HPDE6-E6E7 (cell line): ENCODE results near the gene PHTF2.

Source experiments
- DNase-seq: peaks from one replicate; pipeline ENCODE4 v3.0.0; 2011; ENCODE audit warnings: missing footprints; ENCODE audit errors: extremely low spot score

The PHTF2 gene

DNA sequence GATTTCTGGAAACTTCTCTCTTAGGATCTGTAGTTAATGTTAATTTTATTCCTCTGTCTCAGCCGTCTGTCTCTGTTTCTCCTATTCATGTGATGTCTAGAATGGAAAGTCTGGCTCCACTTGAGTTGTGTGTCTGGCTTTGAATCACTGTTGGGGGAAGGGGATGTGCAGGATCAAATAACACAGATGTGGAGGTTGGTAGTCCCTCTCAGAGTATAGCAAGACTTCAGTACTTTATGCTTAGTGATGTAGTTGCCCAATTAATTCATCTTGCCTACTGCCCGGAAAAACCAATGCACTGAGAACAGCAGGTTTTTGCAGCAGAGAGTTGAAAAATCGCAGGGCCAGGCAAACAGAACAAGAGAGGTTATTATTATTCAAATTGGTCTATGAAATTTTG is 79.2 kb downstream of the PHTF2 start:
- no peak for DNase-seq

- no peak for DNase-seq
These were observed 79.9 kb downstream of the PHTF2 start for GRCh38 chr7:77878500-77878899.

DNA sequence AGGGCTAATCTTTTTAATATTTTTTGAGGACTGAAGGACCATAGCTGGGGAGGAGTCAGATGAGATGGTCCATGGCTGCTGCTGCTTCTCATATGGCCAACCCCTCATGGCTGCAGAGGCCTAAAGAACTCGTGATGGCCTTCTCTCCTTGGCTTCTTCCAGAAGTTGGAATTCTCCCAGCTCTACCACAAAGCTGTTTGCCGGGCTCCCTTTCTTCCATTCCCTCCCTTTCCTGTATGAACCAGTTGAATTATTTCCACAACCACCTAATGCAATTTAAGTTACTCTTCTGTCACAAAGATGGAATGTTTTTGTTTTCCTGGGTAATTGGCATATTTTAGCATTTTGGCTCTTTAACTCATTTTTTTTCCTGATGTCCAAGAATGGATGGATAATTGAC is 80.7 kb downstream of the PHTF2 start:
- DNase-seq: no peak

GRCh38 chr7:77881871-77882270 is 83.3 kb downstream of the PHTF2 start:
- no peak for DNase-seq

- DNase-seq: no peak
These were observed 86.6 kb downstream of the PHTF2 start for GRCh38 chr7:77885155-77885554.

GRCh38 chr7:77887567-77887966 is 89.0 kb downstream of the PHTF2 start:
- DNase-seq: no peak

GRCh38 chr7:77888998-77889397 is 90.4 kb downstream of the PHTF2 start:
- DNase-seq: no peak

- DNase-seq: no peak
These were observed 95.2 kb downstream of the PHTF2 start for GRCh38 chr7:77893813-77894212.

- DNase-seq: no peak
These were observed 96.1 kb downstream of the PHTF2 start for GRCh38 chr7:77894574-77895091.

DNA sequence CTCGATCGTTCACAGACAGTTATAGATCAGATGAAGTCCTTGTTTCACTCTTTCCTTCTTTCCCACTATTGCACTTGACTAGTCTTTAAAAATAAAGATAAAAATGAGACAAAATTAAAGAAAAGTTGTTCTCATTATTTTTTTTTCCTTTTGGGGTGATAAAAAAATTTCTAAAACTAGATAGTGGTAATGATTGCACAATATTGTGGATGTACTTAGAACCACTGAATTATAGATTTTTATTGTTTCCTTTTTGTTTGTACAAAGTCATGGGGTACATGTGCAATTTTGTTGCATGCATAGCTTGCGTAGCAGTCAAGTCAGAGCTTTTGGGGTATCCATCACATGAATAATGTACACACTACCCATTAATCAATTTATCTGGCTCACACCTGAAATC is 97.3 kb downstream of the PHTF2 start:
- no peak for DNase-seq

DNA sequence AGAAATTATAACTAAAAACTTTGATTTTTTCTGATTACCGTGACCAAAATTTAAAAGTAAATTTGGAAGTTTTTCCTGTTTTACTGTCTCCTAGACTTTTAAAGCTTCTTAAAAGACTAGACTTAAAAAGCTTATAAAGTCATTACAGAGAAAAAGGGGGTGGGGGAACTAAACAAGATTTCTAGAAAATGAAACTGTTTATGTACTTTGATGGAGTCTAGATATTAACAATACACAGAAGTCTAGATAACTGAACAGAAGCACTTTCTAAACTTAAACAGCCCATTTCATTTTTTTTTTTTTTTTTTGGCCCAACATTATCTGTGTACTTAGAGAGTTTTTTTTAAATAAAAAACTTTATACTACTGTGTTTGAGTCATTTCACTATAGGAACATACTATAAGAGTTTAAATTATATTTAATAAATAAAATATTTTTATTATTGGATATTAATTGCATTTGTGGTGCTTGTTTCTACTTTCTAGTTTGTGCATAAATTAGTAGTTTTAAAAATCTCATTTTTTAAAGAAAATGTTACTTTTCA is 98.5 kb downstream of the PHTF2 start:
- DNase-seq: no peak

GRCh38 chr7:77899516-77899915 is 100.9 kb downstream of the PHTF2 start:
- no peak for DNase-seq

DNA sequence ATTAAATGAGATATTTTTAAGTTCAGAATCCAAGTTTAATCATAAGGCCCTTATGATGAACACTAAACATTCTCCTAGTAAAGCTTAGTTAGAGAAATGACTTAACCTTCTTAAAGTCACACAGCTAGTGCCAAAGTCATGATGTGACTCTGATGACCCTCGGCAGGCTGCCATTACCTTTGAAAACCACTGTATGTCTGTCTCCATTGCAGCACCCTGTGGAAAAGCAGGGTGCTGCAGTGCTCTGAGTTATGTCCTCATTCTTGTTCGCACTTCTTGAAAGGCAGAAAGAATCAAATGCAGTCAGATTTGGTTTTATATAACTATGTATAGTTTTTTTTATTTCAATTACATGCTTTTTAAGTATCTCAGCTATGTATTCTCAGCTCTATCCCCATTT is 105.0 kb downstream of the PHTF2 start:
- DNase-seq: peak; percentile 19

DNA sequence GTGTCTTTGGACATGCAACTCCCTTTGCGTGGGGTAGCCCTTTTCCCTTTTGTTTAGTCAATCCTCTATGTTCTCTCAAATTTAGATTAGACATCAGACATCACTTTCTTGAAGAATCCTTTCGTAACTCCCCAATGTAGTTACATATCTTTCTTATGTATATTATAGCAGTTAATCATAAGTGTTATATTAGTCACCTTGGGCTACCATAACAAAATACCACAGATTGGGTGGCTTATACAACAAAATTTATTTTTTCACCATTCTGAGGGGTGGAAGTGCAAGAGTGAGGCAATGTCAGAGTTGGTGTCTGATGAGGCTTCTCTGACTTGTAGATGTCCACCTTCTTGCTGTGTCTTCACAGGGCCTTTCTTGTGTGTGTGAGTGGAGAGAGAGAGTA is 105.7 kb downstream of the PHTF2 start:
- no peak for DNase-seq

GRCh38 chr7:77907281-77907680 is 108.7 kb downstream of the PHTF2 start:
- no peak for DNase-seq

GRCh38 chr7:77908664-77909063 is 110.1 kb downstream of the PHTF2 start:
- no peak for DNase-seq

DNA sequence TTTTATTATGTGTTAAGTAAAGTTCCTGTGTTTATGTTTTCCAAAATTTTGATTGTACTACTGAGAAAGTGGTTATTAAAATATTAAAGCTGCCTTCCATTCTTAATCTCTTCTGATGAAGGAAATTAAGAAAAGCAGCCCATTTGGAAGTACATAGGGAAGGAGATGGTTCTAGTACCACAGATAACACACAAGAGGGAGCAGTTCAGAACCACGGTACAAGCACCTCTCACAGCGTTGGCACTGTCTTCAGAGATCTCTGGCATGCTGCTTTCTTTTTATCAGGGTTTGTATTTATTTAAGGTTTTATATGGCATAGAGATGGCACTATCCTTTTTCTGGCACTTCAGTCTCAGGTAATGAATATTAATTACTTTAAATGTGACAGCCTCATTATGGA is 111.6 kb downstream of the PHTF2 start:
- no peak for DNase-seq

- no peak for DNase-seq
These were observed 113.7 kb downstream of the PHTF2 start for GRCh38 chr7:77912293-77912692.

GRCh38 chr7:77913977-77914607 is 115.5 kb downstream of the PHTF2 start:
- DNase-seq: no peak

- no peak for DNase-seq
These were observed 119.1 kb downstream of the PHTF2 start for GRCh38 chr7:77917500-77918262.

DNA sequence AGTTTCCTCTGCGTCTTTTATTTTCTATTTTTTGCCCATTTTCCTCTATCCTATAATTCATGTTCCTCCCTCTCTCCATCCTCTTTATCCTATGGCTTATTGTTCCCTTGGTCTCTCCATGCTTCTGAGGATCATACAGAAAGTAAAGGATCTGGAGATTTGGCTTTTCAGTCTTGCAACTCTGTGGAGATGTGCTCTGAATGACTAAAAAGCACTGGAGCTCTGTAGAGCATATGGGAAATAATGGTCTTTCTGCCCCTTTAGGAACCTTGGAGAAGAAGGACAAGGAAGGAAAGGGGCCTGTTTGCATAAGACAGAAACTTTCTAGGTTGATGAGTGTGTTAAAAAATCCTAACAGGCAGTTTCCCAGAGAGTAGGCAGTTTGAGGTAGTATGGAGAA is 120.1 kb downstream of the PHTF2 start:
- no peak for DNase-seq

DNA sequence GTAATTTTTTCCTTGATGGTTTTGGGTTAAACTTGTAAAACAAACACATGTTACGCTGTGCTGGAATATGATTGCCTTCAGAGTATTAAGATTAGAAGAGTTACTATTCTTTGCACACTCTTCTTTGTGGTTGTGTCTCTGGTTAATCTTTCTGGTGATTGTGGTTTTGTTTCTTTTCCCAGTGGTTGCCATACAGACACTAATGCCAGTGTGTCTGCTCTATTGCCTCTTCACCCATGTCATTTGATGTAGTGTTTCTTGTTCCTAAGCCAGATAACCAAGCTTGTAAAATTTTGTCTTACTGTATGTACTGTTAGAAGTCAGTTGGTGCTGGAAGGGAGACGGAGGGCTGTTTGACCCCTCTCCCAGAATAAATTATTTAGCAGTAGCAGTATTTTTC is 124.8 kb downstream of the PHTF2 start:
- DNase-seq: no peak

DNA sequence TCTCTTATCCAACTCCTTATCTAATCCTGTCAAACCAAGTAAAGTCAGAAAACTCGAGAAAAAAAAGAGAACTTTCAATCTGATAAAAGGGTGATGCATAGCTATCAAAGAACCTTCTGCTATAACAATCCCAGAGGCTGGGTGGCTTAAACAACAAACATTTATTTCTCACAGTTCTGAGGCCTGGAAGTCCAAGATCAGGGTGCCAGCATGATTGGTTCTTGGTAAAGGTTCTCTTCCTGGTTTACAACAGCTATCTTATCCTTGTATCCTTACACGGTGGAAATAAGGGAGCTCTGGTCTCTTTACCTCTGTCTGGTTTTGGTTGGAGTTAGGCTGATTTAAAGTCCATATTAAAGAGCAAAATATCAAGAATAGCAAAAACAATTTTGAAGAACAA is 131.9 kb downstream of the PHTF2 start:
- DNase-seq: no peak
